Upper lobe of left lung (tissue), 6 donors: ENCODE data around the gene ADH1B. TPM values are rescaled to one million over a fixed set of nuclear protein-coding genes. Genes with fewer than 3 reads are reported as not detected.

ENCODE experiments used
- ATAC-seq, 2 donors: fragments of 200-7000 bp; cut with Tn5 transposase; one replicate each; pipeline ENCODE4 v1.9.1; 2022; ENCODE audit warnings: mild to moderate bottlenecking in 2 of 2, moderate library complexity in 2 of 2; ENCODE audit not compliant: low FRiP score in 2 of 2
- DNase-seq, 2 donors: peaks; one replicate each; pipeline ENCODE4 v3.0.0-alpha.2; 2019 to 2020
- H3K27ac ChIP-seq, 4 donors: fragments of 200-600 bp; sonication (generic); one replicate each; pipeline ENCODE4 v1.5.1; 2016 to 2019
- H3K27me3 ChIP-seq, 4 donors: fragments of 200-600 bp; sonication (generic); one replicate each; pipeline ENCODE4 v1.5.1; 2017 to 2019
- H3K36me3 ChIP-seq, 4 donors: fragments of 200-600 bp; sonication (generic); one replicate each; pipeline ENCODE4 v1.5.1; 2016 to 2019
- H3K4me1 ChIP-seq, 4 donors: fragments of 200-600 bp; sonication (generic); one replicate each; pipeline ENCODE4 v1.5.1; 2018 to 2019
- H3K4me3 ChIP-seq, 4 donors: fragments of 200-600 bp; sonication (generic); one replicate each; pipeline ENCODE4 v1.5.1; 2017 to 2019; ENCODE audit warnings: mild to moderate bottlenecking in 2 of 4, moderate library complexity in 1 of 4
- H3K9me3 ChIP-seq, 4 donors: fragments of 200-600 bp; sonication (generic); one replicate each; pipeline ENCODE4 v1.5.1; 2018 to 2019
- EP300 ChIP-seq, 4 donors: sonication (generic); formaldehyde crosslinking; IDR thresholded peaks; one replicate each; pipeline ENCODE4 v1.5.1; 2017; ENCODE audit warnings: antibody characterized with exemption in 4 of 4, control low read depth in 2 of 4
- POLR2A ChIP-seq, 4 donors: fragments of 450-650 bp; IDR thresholded peaks; one replicate each; pipeline ENCODE4 v1.5.1; 2016 to 2017; ENCODE audit warnings: antibody characterized with exemption in 4 of 4, mild to moderate bottlenecking in 2 of 4
- POLR2AphosphoS5 ChIP-seq, 2 donors: sonication (generic); formaldehyde crosslinking; IDR thresholded peaks; one replicate each; pipeline ENCODE4 v1.5.1; 2017; ENCODE audit warnings: antibody characterized with exemption in 2 of 2
- WGBS, 2 donors: methylation state at CpG; one replicate each; pipeline ENCODE4 v1.1.5; 2017 to 2018; 5-methylcytosine and 5-hydroxymethylcytosine counted together
- total RNA-seq, 6 donors: library from RNA; depleted of rRNA in 4 of 6; stranded (reverse); fragments of >200 nt in 4 of 6; gene quantifications; one replicate each; pipeline versions ENCODE4 v1.1.0 to v1.2.1, GENCODE V29; 2016 to 2021
- TF ChIP-seq, protein P1 (sequence below), 6 experiments: fragments of 450-650 bp in 4 of 6; fragments of 200-600 bp in 2 of 6; sonication (generic) in 2 of 6; IDR thresholded peaks; one replicate each; pipeline ENCODE4 v1.5.1; 2016 to 2019; ENCODE audit warnings: antibody characterized with exemption in 6 of 6
- donor health status: DM: no; HTN: no; CAD: no; lungs with moderate emphysema.
- donor health status: DM: no; HTN: yes; CAD: no; lungs with severe emphysema.

Gene ADH1B
- total RNA-seq, 6 donors from 2014 or later: 126 to 887 (median 394) TPM

DNA sequence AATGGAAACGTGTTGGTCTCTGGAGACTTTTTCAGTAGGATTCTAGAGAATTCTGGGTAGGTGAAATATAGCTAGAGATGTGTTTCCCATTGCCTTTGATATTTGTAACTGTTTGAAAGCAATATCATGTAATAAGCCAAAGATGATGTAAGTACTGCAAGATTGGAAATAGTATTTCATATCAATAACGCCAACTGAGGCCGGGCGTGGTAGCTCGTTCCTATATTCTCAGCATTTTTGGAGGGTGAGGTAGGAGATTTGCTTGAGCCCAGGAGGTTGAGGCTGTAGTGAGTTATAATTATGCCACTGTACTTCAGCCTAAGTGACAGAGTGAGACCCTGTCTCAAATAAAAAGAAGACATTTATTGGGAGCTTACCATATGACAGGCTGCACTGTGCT is 39.9 kb downstream of the ADH1B start:
- Histone ChIP-seq H3K27ac (no peak overlapping the region), H3K36me3 (no peaks in the 10 kb centered on the region), H3K4me3 (no peak overlapping the region), H3K9me3 (no peaks in the 10 kb centered on the region), H3K27me3 (no peaks in the 10 kb centered on the region), H3K4me1 (no peaks in the 10 kb centered on the region)
- TF ChIP-seq EP300 (IDR thresholded peaks at IDR 0.05) (no peak), POLR2AphosphoS5 (IDR thresholded peaks at IDR 0.05) (no peak), POLR2A (IDR thresholded peaks at IDR 0.05) (no peak)
- TF ChIP-seq, protein P1, sequence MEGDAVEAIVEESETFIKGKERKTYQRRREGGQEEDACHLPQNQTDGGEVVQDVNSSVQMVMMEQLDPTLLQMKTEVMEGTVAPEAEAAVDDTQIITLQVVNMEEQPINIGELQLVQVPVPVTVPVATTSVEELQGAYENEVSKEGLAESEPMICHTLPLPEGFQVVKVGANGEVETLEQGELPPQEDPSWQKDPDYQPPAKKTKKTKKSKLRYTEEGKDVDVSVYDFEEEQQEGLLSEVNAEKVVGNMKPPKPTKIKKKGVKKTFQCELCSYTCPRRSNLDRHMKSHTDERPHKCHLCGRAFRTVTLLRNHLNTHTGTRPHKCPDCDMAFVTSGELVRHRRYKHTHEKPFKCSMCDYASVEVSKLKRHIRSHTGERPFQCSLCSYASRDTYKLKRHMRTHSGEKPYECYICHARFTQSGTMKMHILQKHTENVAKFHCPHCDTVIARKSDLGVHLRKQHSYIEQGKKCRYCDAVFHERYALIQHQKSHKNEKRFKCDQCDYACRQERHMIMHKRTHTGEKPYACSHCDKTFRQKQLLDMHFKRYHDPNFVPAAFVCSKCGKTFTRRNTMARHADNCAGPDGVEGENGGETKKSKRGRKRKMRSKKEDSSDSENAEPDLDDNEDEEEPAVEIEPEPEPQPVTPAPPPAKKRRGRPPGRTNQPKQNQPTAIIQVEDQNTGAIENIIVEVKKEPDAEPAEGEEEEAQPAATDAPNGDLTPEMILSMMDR (IDR thresholded peaks at IDR 0.05): no peak
- 85 to 94% methylated on average over 5 of the region's 5 CpGs for WGBS, 2 donors
- ATAC-seq (no peak), DNase-seq (no peak)

DNA sequence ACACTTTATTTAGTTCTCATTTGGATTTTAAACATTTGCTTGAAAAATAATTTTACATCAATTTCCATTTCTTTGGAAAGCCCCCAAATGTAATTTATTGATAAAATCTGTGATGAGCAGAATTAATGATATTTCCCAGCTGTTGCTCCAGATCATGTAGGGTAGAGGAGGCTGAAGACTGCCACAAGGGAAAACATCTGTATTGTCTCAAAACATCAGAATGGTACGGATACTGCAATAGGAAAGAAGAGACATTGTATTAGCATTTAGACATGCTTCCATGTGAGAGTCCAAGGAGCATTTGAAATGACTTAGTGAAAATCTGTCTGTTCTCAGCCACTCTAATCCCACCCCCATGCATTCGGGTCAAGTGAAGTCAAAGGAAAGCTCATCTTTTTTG is 44.8 kb downstream of the ADH1B start:
- WGBS, 2 donors: 69 to 89% methylated on average over 2 of the region's 2 CpGs
- Histone ChIP-seq H3K36me3 (no peaks in the 10 kb centered on the region), H3K27me3 (no peaks in the 10 kb centered on the region), H3K4me3 (no peak overlapping the region), H3K9me3 (no peaks in the 10 kb centered on the region), H3K27ac (no peak overlapping the region), H3K4me1 (no peaks in the 10 kb centered on the region)
- no peak for ATAC-seq
- no peak for DNase-seq
- TF ChIP-seq, protein P1 (IDR thresholded peaks at IDR 0.05): no peak
- TF ChIP-seq EP300 (IDR thresholded peaks at IDR 0.05) (no peak), POLR2A (IDR thresholded peaks at IDR 0.05) (no peak), POLR2AphosphoS5 (IDR thresholded peaks at IDR 0.05) (no peak)

DNA sequence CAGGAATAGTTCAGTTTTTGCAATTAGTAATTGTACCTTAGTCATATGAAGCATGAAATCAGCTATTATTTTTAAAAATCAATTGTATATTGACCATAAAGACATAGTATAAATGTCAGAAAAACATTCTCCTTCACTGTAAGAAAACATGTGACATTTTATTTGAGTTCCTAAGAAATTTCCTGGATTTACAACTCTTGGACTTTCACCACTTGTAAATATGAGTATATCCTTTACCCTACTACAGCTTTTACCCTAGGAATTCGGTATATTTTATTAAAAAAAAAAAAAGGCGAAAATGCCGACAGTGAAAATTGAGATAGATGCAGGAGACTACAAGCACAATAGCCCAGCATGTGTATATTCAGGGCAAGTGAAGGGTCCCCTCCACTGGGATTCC is 45.3 kb downstream of the ADH1B start:
- H3K27me3 ChIP-seq: no peaks in the 10 kb centered on the region
- no peaks in the 10 kb centered on the region for H3K36me3 ChIP-seq
- no peak overlapping the region for H3K4me3 ChIP-seq
- DNase-seq: no peak
- 85 to 88% methylated on average over 3 of the region's 3 CpGs for WGBS, 2 donors
- H3K9me3 ChIP-seq: no peaks in the 10 kb centered on the region
- ATAC-seq: no peak
- no peak overlapping the region for H3K27ac ChIP-seq
- TF ChIP-seq POLR2AphosphoS5 (IDR thresholded peaks at IDR 0.05) (no peak), EP300 (IDR thresholded peaks at IDR 0.05) (no peak), POLR2A (IDR thresholded peaks at IDR 0.05) (no peak)
- TF ChIP-seq, protein P1 (IDR thresholded peaks at IDR 0.05): no peak
- H3K4me1 ChIP-seq: no peaks in the 10 kb centered on the region

DNA sequence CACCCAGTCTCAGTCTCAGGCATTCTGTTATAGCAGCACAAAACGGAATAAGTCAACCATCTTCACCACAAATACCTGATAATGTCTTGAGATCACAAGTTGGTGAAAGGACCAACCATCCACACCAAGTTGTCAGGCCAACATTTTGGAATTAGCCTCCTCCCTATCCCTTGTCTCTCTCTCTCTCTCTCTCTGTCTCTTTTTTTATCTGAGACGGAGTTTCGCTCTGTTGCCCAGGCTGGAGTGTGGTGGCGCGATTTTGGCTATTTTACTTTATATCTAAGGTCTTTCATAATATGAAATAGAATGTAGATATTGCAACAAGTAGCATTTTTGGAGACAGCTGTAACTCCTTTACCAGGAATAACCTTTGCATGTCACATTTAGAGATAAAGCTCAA is 46.2 kb downstream of the ADH1B start:
- Histone ChIP-seq H3K27me3 (no peaks in the 10 kb centered on the region), H3K9me3 (no peaks in the 10 kb centered on the region), H3K4me1 (no peaks in the 10 kb centered on the region), H3K27ac (no peak overlapping the region), H3K4me3 (no peak overlapping the region), H3K36me3 (no peaks in the 10 kb centered on the region)
- TF ChIP-seq POLR2AphosphoS5 (IDR thresholded peaks at IDR 0.05) (no peak), POLR2A (IDR thresholded peaks at IDR 0.05) (no peak), EP300 (IDR thresholded peaks at IDR 0.05) (no peak)
- TF ChIP-seq, protein P1 (IDR thresholded peaks at IDR 0.05): no peak
- 91 to 92% methylated on average over 5 of the region's 5 CpGs for WGBS, 2 donors
- no peak for ATAC-seq
- DNase-seq: no peak

DNA sequence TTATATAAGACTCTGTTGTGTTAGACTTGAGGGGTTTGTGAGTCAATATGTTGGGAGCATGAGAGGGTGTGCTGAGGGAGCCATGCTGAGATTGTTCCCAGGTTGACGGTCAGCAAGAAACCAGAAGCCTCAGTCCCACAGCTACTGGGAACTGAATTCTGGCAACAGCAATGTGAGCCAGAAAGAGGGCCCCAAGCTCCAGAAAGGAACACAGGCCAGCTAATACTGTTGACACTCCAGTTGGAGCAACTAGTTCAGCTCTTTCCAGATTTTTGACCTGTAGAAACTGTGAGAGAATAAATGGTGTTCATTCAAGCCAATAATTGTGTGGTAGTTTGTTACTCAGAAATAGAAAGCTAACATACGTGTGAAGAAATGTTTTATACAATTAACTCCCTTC is 47.5 kb downstream of the ADH1B start:
- H3K4me3 ChIP-seq: no peak overlapping the region
- TF ChIP-seq POLR2AphosphoS5 (IDR thresholded peaks at IDR 0.05): no peak
- no peak for TF ChIP-seq POLR2A (IDR thresholded peaks at IDR 0.05)
- TF ChIP-seq, protein P1 (IDR thresholded peaks at IDR 0.05): no peak
- TF ChIP-seq EP300 (IDR thresholded peaks at IDR 0.05): no peak
- ATAC-seq: no peak
- H3K27me3 ChIP-seq: no peaks in the 10 kb centered on the region
- no peak for DNase-seq
- no peak overlapping the region for H3K27ac ChIP-seq
- WGBS, 2 donors: 75 to 88% methylated on average over 2 of the region's 2 CpGs
- H3K4me1 ChIP-seq: no peaks in the 10 kb centered on the region
- no peaks in the 10 kb centered on the region for H3K36me3 ChIP-seq
- no peaks in the 10 kb centered on the region for H3K9me3 ChIP-seq
